Measurements from ENCODE around the gene SMYD3.

DNA sequence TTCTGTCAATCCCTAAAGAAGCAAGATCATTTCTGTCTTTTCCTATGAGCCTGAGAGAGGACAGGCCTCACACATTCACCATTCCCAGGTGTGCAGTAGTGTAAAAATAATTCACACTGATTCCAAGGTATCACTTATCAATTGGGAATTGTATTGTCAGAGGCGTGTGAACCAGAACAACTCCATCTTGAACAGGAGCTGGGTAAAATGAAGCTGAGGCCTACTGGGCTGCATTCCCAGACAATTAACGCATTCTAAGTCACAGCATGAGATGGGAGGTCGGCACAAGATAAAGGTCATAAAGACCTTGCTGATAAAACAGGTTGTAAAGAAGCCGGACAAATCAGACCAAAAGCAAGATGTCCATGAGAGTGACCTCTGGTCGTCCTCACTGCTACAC, 239.2 kb downstream of the SMYD3 start:
- TF ChIP-seq, protein P1, sequence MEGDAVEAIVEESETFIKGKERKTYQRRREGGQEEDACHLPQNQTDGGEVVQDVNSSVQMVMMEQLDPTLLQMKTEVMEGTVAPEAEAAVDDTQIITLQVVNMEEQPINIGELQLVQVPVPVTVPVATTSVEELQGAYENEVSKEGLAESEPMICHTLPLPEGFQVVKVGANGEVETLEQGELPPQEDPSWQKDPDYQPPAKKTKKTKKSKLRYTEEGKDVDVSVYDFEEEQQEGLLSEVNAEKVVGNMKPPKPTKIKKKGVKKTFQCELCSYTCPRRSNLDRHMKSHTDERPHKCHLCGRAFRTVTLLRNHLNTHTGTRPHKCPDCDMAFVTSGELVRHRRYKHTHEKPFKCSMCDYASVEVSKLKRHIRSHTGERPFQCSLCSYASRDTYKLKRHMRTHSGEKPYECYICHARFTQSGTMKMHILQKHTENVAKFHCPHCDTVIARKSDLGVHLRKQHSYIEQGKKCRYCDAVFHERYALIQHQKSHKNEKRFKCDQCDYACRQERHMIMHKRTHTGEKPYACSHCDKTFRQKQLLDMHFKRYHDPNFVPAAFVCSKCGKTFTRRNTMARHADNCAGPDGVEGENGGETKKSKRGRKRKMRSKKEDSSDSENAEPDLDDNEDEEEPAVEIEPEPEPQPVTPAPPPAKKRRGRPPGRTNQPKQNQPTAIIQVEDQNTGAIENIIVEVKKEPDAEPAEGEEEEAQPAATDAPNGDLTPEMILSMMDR (IDR thresholded peaks at IDR 0.05; ENCODE audit: insufficient read depth, low read length, poor library complexity, severe bottlenecking), result no peak
- no peak for TF ChIP-seq EZH2phosphoT487 (conservative IDR thresholded peaks at IDR 0.05; ENCODE audit: low read length)
